K562 (cell line): ENCODE measurements around the gene CNTF. TPM values are rescaled to one million over a fixed set of nuclear protein-coding genes. Genes with fewer than 3 reads are reported as not detected.

Experiments used
- CBFA2T3 ChIP-seq: fragments of 450-650 bp; IDR thresholded peaks from 2 replicates; pipeline ENCODE4 v1.6.1; 2017
- CBX8 ChIP-seq: fragments of 200-600 bp; sonication (generic); IDR thresholded peaks from 2 replicates; pipeline ENCODE4 v1.6.1; 2012; ENCODE audit warnings: borderline replicate concordance, mixed run types, low read depth, mild to moderate bottlenecking, moderate library complexity, mixed read lengths, low read length, control low read depth, inconsistent platforms; ENCODE audit not compliant: poor library complexity, severe bottlenecking; ENCODE audit errors: extremely low read depth
- CEBPB ChIP-seq: fragments of 450-650 bp; IDR thresholded peaks from 2 replicates; pipeline ENCODE4 v1.6.1; 2016; ENCODE audit warnings: missing genetic modification characterization, missing compliant biosample characterization
- CHD2 ChIP-seq: IDR thresholded peaks from 2 replicates; pipeline ENCODE4 v1.6.1; 2011; ENCODE audit warnings: low read depth, low read length
- CTBP1 ChIP-seq: fragments of 450-650 bp; IDR thresholded peaks from 2 replicates; pipeline ENCODE4 v1.6.1; 2016; ENCODE audit warnings: borderline replicate concordance
- EP400 ChIP-seq: fragments of 450-650 bp; IDR thresholded peaks from 2 replicates; pipeline ENCODE4 v1.6.1; 2017; ENCODE audit warnings: antibody characterized with exemption, mild to moderate bottlenecking, moderate library complexity
- FIP1L1 ChIP-seq: fragments of 200-400 bp; formaldehyde crosslinking; IDR thresholded peaks from 2 replicates; pipeline ENCODE4 v1.6.1; 2018; ENCODE audit warnings: mild to moderate bottlenecking, low read depth, low read length; ENCODE audit not compliant: poor library complexity, severe bottlenecking
- IFI16 ChIP-seq: fragments of 250-450 bp; sonication (Bioruptor Pico); IDR thresholded peaks from 2 replicates; pipeline ENCODE4 v2.1.2; 2022; ENCODE audit warnings: mild to moderate bottlenecking, inconsistent platforms
- LARP7 ChIP-seq: fragments of 450-650 bp; IDR thresholded peaks from 2 replicates; pipeline ENCODE4 v1.6.1; 2016
- LEF1 ChIP-seq: fragments of 450-650 bp; IDR thresholded peaks from 2 replicates; pipeline ENCODE4 v1.6.1; 2016; ENCODE audit warnings: mild to moderate bottlenecking
- MAZ ChIP-seq, 2 experiments: fragments of 450-650 bp in 1 of 2; sonication (generic) in 1 of 2; formaldehyde crosslinking; IDR thresholded peaks in 1 of 2; conservative IDR thresholded peaks in 1 of 2; 2 replicates each; pipeline versions ENCODE4 v1.4.0 to v1.5.0; 2020; ENCODE audit warnings: mild to moderate bottlenecking in 1 of 2, missing genetic modification reagents in 1 of 2
- MBD2 ChIP-seq: sonication (generic); IDR thresholded peaks from 2 replicates; pipeline ENCODE4 v1.6.1; 2016; ENCODE audit warnings: low read depth, borderline replicate concordance
- MTA1 ChIP-seq: fragments of 450-650 bp; IDR thresholded peaks from 2 replicates; pipeline ENCODE4 v1.6.1; 2017; ENCODE audit warnings: borderline replicate concordance
- NCOA1 ChIP-seq: fragments of 450-650 bp; IDR thresholded peaks from 2 replicates; pipeline ENCODE4 v1.6.1; 2016; ENCODE audit warnings: low read depth
- PHB ChIP-seq: fragments of 250-450 bp; sonication (Bioruptor Pico); IDR thresholded peaks from 2 replicates; pipeline ENCODE4 v1.5.0; 2021
- RAD51 ChIP-seq: fragments of 450-650 bp; IDR thresholded peaks from 2 replicates; pipeline ENCODE4 v1.7.1; 2016; ENCODE audit warnings: low read depth, mild to moderate bottlenecking, borderline replicate concordance
- RHOXF2B ChIP-seq: fragments of 250-450 bp; sonication (Bioruptor Pico); conservative IDR thresholded peaks from 2 replicates; pipeline ENCODE4 v1.5.1; 2021
- SIN3A ChIP-seq, 2 experiments: fragments of 150-350 bp in 1 of 2; IDR thresholded peaks; 2 replicates each; pipeline ENCODE4 v1.6.1; 2011 to 2016; ENCODE audit warnings: borderline replicate concordance in 2 of 2, low read depth in 2 of 2, low read length in 2 of 2, mild to moderate bottlenecking in 2 of 2, moderate library complexity in 2 of 2; ENCODE audit not compliant: control insufficient read depth in 1 of 2
- SMARCA4 ChIP-seq: fragments of 450-650 bp; IDR thresholded peaks from 2 replicates; pipeline ENCODE4 v1.6.1; 2016
- SMARCE1 ChIP-seq: fragments of 450-650 bp; IDR thresholded peaks from 2 replicates; pipeline ENCODE4 v1.7.1; 2016; ENCODE audit warnings: mild to moderate bottlenecking
- SP1 ChIP-seq: sonication (generic); formaldehyde crosslinking; IDR thresholded peaks from 2 replicates; pipeline ENCODE4 v1.8.1; 2022; ENCODE audit warnings: mild to moderate bottlenecking, missing genetic modification reagents
- TARDBP ChIP-seq: fragments of 450-650 bp; IDR thresholded peaks from 2 replicates; pipeline ENCODE4 v1.6.1; 2016
- ZKSCAN1 ChIP-seq: fragments of 150-350 bp; IDR thresholded peaks from 2 replicates; pipeline ENCODE4 v1.6.1; 2016; ENCODE audit warnings: low read depth, low read length
- ZNF224 ChIP-seq: sonication (generic); formaldehyde crosslinking; IDR thresholded peaks from 2 replicates; pipeline ENCODE4 v1.8.0; 2022; ENCODE audit warnings: mild to moderate bottlenecking, missing genetic modification reagents
- ZNF253 ChIP-seq: fragments of 250-450 bp; sonication (Bioruptor Pico); conservative IDR thresholded peaks from 2 replicates; pipeline ENCODE4 v1.6.1; 2021; ENCODE audit warnings: mild to moderate bottlenecking
- ZNF75A ChIP-seq: fragments of 450-650 bp; formaldehyde crosslinking; IDR thresholded peaks from 2 replicates; pipeline ENCODE4 v1.4.0; 2020; ENCODE audit warnings: mild to moderate bottlenecking
- polyA plus RNA-seq, 8 experiments: library from polyadenylated mRNA; depleted of rRNA in 4 of 8; stranded (reverse) in 5 of 8; unstranded in 3 of 8; fragments of >200 nt; fragmentation: Nextera tagmentation in 2 of 8; fragmentation: Illumina TruSeq in 1 of 8; extraction: Ambion mirVana in 2 of 8; extraction: Trizol in 1 of 8; gene quantifications; 2 replicates each; pipeline versions ENCODE4 v1.2.1 to v1.2.3, GENCODE V29; 2011 to 2014; ENCODE audit warnings: inconsistent platforms in 1 of 8, missing spikeins in 1 of 8
- total RNA-seq, 7 experiments: library from RNA; depleted of rRNA in 6 of 7; stranded (reverse); fragments of >200 nt in 6 of 7; fragmentation: Illumina TruSeq in 2 of 7; extraction: Trizol in 2 of 7; gene quantifications; 2 replicates each; pipeline versions ENCODE4 v1.2.1 to v1.2.3, GENCODE V29; 2011 to 2021; ENCODE audit warnings: low replicate concordance in 1 of 7
- TF ChIP-seq, protein P1 (sequence below), 3 experiments: fragments of 200-800 bp in 1 of 3; sonication (Bioruptor generic) in 1 of 3; sonication (generic) in 1 of 3; formaldehyde crosslinking in 1 of 3; IDR thresholded peaks; 2 replicates each; pipeline versions ENCODE4 v1.6.1 to v1.8.0; 2016 to 2022; ENCODE audit warnings: mild to moderate bottlenecking in 2 of 3, missing compliant biosample characterization in 2 of 3, missing genetic modification characterization in 2 of 3, missing genetic modification reagents in 1 of 3
- TF ChIP-seq, protein P2 (sequence below): fragments of 250-450 bp; sonication (Bioruptor Pico); IDR thresholded peaks from 2 replicates; pipeline ENCODE4 v1.5.0; 2022; ENCODE audit warnings: mild to moderate bottlenecking

CNTF gene
- total and polyA plus RNA-seq, 9 of the 15 experiments (the other 6 are each of a cell fraction or from before 2014, with no cell fraction given), result 0.17 to 5.0 (median 2.3) TPM

GRCh38 chr11:58579192-58580129, 43.0 kb upstream of the CNTF start (continued):
- TF ChIP-seq SIN3A (IDR thresholded peaks at IDR 0.05; ENCODE audit: borderline replicate concordance in 2 of 2, control insufficient read depth in 1 of 2, low read depth in 2 of 2, low read length in 2 of 2) (peak; percentile 89 to 92; a peak in 2 of 4 replicates), MTA1 (peak; percentile 78), CBX8 (no peak), MAZ (CRISPR knock-in tag; conservative IDR thresholded peaks at IDR 0.05 in 1 of 2, IDR thresholded peaks at IDR 0.05 in 1 of 2) (peak in 1 of 2 experiments; percentile 91), CEBPB (tag) (peak; percentile 92), RAD51 (peak; percentile 91), FIP1L1 (peak; percentile 88), ZKSCAN1 (no peak), MBD2 (peak; percentile 65; the same call in 1 of the 2 replicates), LARP7 (peak; percentile 94), NCOA1 (peak; percentile 67), IFI16 (CRISPR knock-in tag) (no peak), SMARCE1 (peak; percentile 85), TARDBP (peak; percentile 56; the same call in 1 of the 2 replicates), ZNF253 (no peak), CBFA2T3 (peak; percentile 40), ZNF75A (CRISPR knock-in tag) (no peak), RHOXF2B (CRISPR knock-in tag) (no peak), SP1 (CRISPR knock-in tag) (peak; percentile 82), PHB (CRISPR knock-in tag) (no peak), CHD2 (peak; percentile 12; the same call in 1 of the 2 replicates), ZNF224 (CRISPR knock-in tag) (0 out of 2 replicates have a peak, but pooled peaks have one; percentile 36), SMARCA4 (peak; percentile 78), EP400 (peak; percentile 99), LEF1 (no peak; the same call in 1 of the 2 replicates), CTBP1 (peak; percentile 90)
- TF ChIP-seq, protein P1, sequence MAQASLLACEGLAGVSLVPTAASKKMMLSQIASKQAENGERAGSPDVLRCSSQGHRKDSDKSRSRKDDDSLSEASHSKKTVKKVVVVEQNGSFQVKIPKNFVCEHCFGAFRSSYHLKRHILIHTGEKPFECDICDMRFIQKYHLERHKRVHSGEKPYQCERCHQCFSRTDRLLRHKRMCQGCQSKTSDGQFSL (CRISPR knock-in tag; IDR thresholded peaks at IDR 0.05), result peak; percentile 91
- TF ChIP-seq, protein P1 (tag; IDR thresholded peaks at IDR 0.05), result peak in 1 of 2 experiments; percentile 27; a peak in 1 of 4 replicates
- TF ChIP-seq, protein P2, sequence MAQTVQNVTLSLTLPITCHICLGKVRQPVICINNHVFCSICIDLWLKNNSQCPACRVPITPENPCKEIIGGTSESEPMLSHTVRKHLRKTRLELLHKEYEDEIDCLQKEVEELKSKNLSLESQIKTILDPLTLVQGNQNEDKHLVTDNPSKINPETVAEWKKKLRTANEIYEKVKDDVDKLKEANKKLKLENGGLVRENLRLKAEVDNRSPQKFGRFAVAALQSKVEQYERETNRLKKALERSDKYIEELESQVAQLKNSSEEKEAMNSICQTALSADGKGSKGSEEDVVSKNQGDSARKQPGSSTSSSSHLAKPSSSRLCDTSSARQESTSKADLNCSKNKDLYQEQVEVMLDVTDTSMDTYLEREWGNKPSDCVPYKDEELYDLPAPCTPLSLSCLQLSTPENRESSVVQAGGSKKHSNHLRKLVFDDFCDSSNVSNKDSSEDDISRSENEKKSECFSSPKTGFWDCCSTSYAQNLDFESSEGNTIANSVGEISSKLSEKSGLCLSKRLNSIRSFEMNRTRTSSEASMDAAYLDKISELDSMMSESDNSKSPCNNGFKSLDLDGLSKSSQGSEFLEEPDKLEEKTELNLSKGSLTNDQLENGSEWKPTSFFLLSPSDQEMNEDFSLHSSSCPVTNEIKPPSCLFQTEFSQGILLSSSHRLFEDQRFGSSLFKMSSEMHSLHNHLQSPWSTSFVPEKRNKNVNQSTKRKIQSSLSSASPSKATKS, result no peak
